MM.1S (cell line): ENCODE measurements around the gene DCLRE1B.

Experiments used
- DNase-seq: peaks from one replicate; pipeline ENCODE4 v3.0.0-alpha.2; 2015
- H2AFZ ChIP-seq: fragments of 300-600 bp; sonication (generic); 2 replicates; pipeline ENCODE4 v1.6.0; 2016; ENCODE audit warnings: antibody characterized with exemption, low read length
- H3F3A ChIP-seq: fragments of 300-600 bp; sonication (generic); 2 replicates; pipeline ENCODE4 v1.6.1; 2016; ENCODE audit warnings: mild to moderate bottlenecking, antibody characterized with exemption, low read length, moderate library complexity, mixed read lengths; ENCODE audit not compliant: insufficient read depth
- H3K27ac ChIP-seq: fragments of 300-600 bp; sonication (generic); 2 replicates; pipeline ENCODE4 v1.5.1; 2016; ENCODE audit warnings: mild to moderate bottlenecking, low read length
- H3K27me3 ChIP-seq: fragments of 300-600 bp; sonication (generic); replicated peaks from 2 replicates; pipeline ENCODE4 v1.6.0; 2016; ENCODE audit warnings: low read length; ENCODE audit not compliant: insufficient read depth
- H3K36me3 ChIP-seq: fragments of 300-600 bp; sonication (generic); replicated peaks from 2 replicates; pipeline ENCODE4 v1.6.1; 2016; ENCODE audit warnings: mild to moderate bottlenecking, low read length, mixed read lengths; ENCODE audit not compliant: insufficient read depth
- H3K4me1 ChIP-seq: fragments of 300-600 bp; sonication (generic); 2 replicates; pipeline ENCODE4 v1.6.1; 2016; ENCODE audit warnings: low read length, mixed read lengths
- H3K4me2 ChIP-seq: fragments of 300-600 bp; sonication (generic); 2 replicates; pipeline ENCODE4 v1.6.0; 2016; ENCODE audit warnings: low read depth, low read length
- H3K4me3 ChIP-seq: fragments of 300-600 bp; sonication (generic); 2 replicates; pipeline ENCODE4 v1.5.1; 2016; ENCODE audit warnings: low read length, mixed read lengths
- H3K79me2 ChIP-seq: fragments of 300-600 bp; sonication (generic); 2 replicates; pipeline ENCODE4 v1.6.1; 2016; ENCODE audit warnings: mixed run types, low read length, mixed read lengths
- H3K9ac ChIP-seq: fragments of 300-600 bp; sonication (generic); 2 replicates; pipeline ENCODE4 v1.6.1; 2016; ENCODE audit warnings: low read length, mixed read lengths
- H3K9me2 ChIP-seq: fragments of 300-600 bp; sonication (generic); replicated peaks from 2 replicates; pipeline ENCODE4 v1.6.1; 2016; ENCODE audit warnings: mild to moderate bottlenecking, low read length, mixed read lengths; ENCODE audit not compliant: insufficient read depth
- H3K9me3 ChIP-seq: fragments of 300-600 bp; sonication (generic); replicated peaks from 2 replicates; pipeline ENCODE4 v1.6.1; 2016; ENCODE audit warnings: mild to moderate bottlenecking, low read length, mixed read lengths; ENCODE audit not compliant: insufficient read depth
- H4K20me1 ChIP-seq: fragments of 300-600 bp; sonication (generic); 2 replicates; pipeline ENCODE4 v1.6.1; 2016; ENCODE audit warnings: mild to moderate bottlenecking, low read length, moderate library complexity, mixed read lengths; ENCODE audit not compliant: insufficient read depth
- CTCF ChIP-seq: fragments of 300-600 bp; sonication (generic); IDR thresholded peaks from 2 replicates; pipeline ENCODE4 v1.5.1; 2016; ENCODE audit warnings: antibody characterized with exemption, low read length, mixed read lengths
- EZH2 ChIP-seq: fragments of 300-600 bp; sonication (generic); optimal IDR thresholded peaks from 2 replicates; pipeline ENCODE3; 2017; ENCODE audit warnings: low read depth, mild to moderate bottlenecking, antibody characterized with exemption, low read length, mixed read lengths
- EZH2phosphoT487 ChIP-seq: fragments of 300-600 bp; sonication (generic); IDR thresholded peaks from 2 replicates; pipeline ENCODE4 v1.6.1; 2018; ENCODE audit warnings: antibody characterized with exemption, low read length

Gene DCLRE1B

DNA sequence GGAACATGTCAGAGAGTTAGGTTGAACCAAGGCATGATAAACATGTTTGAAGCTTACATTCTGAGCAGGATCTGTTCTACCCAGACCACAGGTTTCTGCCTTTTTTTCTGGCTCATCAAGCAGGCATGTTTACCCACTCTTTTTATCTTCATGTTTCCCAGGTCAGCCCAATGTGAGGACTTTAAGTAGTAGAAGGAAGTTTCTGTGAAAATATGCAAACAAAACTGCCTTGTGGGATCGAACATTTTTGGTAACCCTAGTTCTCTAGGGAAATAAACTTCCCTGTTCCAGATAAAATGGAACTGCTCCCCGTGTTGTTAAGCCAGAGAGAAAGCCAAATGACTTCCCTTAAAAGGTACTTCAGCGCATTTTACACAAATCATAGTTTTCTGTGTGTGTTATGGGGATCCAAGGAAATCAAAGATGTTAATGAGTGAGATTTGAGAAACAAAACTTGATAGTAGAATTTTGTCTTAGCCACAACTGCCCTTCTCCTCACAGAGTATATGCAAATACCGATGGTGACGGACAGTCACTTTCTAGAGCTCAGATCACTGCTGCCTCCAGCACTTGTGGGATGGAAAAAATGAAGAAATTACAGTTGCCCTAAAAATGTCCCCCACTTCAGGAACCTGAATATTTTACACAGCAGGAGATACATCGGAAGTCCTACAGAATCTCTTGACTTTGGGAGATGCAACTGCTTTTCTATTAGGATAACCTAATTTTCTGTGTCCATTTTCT, 23.2 kb downstream of the DCLRE1B start:
- DNase-seq = peak; percentile 36
- H3K9ac ChIP-seq = peak overlapping the region; percentile 96

GRCh38 chr1:113928941-113929749, 24.0 kb downstream of the DCLRE1B start, which contains the start of gene HIPK1:
HIPK1 (plus strand) TSS chr1:113929324.
- H3K79me2 ChIP-seq = peaks cover 45% of the 10 kb centered on the region
- DNase-seq = peak; percentile 71
- H3K4me3 ChIP-seq = peak within 1 kb of the TSS; percentile 88
- peak within 1 kb of the TSS; percentile 57; the same call in 1 of the 2 replicates for H2AFZ ChIP-seq
- no peak for TF ChIP-seq EZH2phosphoT487
- TF ChIP-seq CTCF = no peak
- TF ChIP-seq EZH2 = no peak
- peak within 1 kb of the TSS; percentile 96 for H3K9ac ChIP-seq
- H3K4me1 ChIP-seq = peaks cover 7% of the 10 kb centered on the region; the same call in 1 of the 2 replicates
- H4K20me1 ChIP-seq = no peaks in the 10 kb centered on the region
- no peaks in the 10 kb centered on the region for H3K36me3 ChIP-seq
- peak within 1 kb of the TSS; percentile 89 for H3K27ac ChIP-seq
- peaks cover 16% of the 10 kb centered on the region; the same call in 1 of the 2 replicates for H3F3A ChIP-seq
- no peaks in the 10 kb centered on the region for H3K9me3 ChIP-seq
- no peaks in the 10 kb centered on the region for H3K9me2 ChIP-seq
- peak within 1 kb of the TSS; percentile 92 for H3K4me2 ChIP-seq
- H3K27me3 ChIP-seq = no peaks in the 10 kb centered on the region

More for the DNA sequence above, 23.2 kb downstream of the DCLRE1B start:
- Histone ChIP-seq H3K4me3 (peak overlapping the region; percentile 87), H3K27ac (peak overlapping the region; percentile 89), H3K4me2 (peak overlapping the region; percentile 92), H3K9me2 (no peaks in the 10 kb centered on the region), H4K20me1 (no peaks in the 10 kb centered on the region), H3K9me3 (no peaks in the 10 kb centered on the region), H3F3A (peaks cover 16% of the 10 kb centered on the region; the same call in 1 of the 2 replicates), H3K36me3 (no peaks in the 10 kb centered on the region), H3K4me1 (peaks cover 7% of the 10 kb centered on the region; the same call in 1 of the 2 replicates), H3K79me2 (peaks cover 37% of the 10 kb centered on the region), H2AFZ (peak overlapping the region; percentile 57; the same call in 1 of the 2 replicates), H3K27me3 (no peaks in the 10 kb centered on the region)
- no peak for TF ChIP-seq EZH2phosphoT487
- TF ChIP-seq EZH2 = no peak
- no peak for TF ChIP-seq CTCF

- Histone ChIP-seq H3F3A (peaks cover 16% of the 10 kb centered on the region; the same call in 1 of the 2 replicates), H3K79me2 (peaks cover 53% of the 10 kb centered on the region), H3K4me2 (peak overlapping the region; percentile 67), H3K27me3 (no peaks in the 10 kb centered on the region), H3K4me1 (peaks cover 7% of the 10 kb centered on the region; the same call in 1 of the 2 replicates), H4K20me1 (no peaks in the 10 kb centered on the region), H3K36me3 (no peaks in the 10 kb centered on the region), H3K9ac (peak overlapping the region; percentile 96), H3K9me2 (no peaks in the 10 kb centered on the region), H3K4me3 (peak overlapping the region; percentile 88), H3K9me3 (no peaks in the 10 kb centered on the region), H3K27ac (peak overlapping the region; percentile 89), H2AFZ (no peak overlapping the region)
- peak; percentile 17 for DNase-seq
- TF ChIP-seq EZH2phosphoT487 = no peak
- TF ChIP-seq EZH2 = no peak
- TF ChIP-seq CTCF = no peak
These were observed 24.8 kb downstream of the DCLRE1B start for GRCh38 chr1:113929750-113930498.
